Gastrocnemius medialis (tissue), 4 donors: ENCODE measurements around the gene GPM6B.

Experiments used
- POLR2A ChIP-seq, 2 donors: fragments of 450-650 bp; IDR thresholded peaks; one replicate each; pipeline ENCODE4 v1.6.1; 2017; ENCODE audit warnings: antibody characterized with exemption in 2 of 2, mild to moderate bottlenecking in 2 of 2, moderate library complexity in 2 of 2
- TF ChIP-seq, protein P1 (sequence below), 5 experiments: fragments of 450-650 bp in 3 of 5; fragments of 200-600 bp in 2 of 5; sonication (generic) in 2 of 5; IDR thresholded peaks in 4 of 5; conservative IDR thresholded peaks in 1 of 5; 1 replicate in 4 of 5; 2 replicates in 1 of 5; pipeline ENCODE4 v1.5.1; 2016 to 2019; ENCODE audit warnings: antibody characterized with exemption in 5 of 5, mild to moderate bottlenecking in 3 of 5, moderate library complexity in 3 of 5

DNA sequence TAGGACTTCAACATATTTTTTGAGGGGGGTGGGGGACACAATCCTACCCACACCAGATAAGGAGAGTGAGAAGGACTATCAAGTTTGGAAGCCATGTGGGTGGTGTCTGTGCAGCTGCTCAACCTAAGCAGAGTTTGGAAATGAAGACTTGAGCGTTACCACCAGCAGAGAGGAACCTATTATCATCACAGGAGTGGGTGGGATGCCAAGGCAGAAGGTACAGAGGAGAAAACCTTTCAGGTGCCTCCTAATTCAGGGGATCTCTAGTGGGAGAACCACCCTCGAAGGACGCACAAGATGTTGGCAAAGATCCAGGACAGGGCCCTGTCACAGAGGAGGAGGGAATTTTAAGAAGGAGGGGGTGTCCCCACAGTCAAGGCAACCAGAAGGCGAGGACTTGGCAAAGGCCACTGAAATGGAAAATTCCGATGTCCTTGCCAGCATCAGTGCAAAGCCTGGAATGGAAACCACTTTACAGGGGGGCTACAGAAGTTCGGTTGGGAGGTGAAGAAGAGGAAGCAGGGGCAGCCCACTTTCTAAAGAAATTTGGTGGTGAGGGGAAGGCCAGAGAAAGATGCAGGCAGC lies 8.4 kb upstream of the GPM6B start:
- TF ChIP-seq POLR2A (IDR thresholded peaks at IDR 0.05) = no peak
- TF ChIP-seq, protein P1, sequence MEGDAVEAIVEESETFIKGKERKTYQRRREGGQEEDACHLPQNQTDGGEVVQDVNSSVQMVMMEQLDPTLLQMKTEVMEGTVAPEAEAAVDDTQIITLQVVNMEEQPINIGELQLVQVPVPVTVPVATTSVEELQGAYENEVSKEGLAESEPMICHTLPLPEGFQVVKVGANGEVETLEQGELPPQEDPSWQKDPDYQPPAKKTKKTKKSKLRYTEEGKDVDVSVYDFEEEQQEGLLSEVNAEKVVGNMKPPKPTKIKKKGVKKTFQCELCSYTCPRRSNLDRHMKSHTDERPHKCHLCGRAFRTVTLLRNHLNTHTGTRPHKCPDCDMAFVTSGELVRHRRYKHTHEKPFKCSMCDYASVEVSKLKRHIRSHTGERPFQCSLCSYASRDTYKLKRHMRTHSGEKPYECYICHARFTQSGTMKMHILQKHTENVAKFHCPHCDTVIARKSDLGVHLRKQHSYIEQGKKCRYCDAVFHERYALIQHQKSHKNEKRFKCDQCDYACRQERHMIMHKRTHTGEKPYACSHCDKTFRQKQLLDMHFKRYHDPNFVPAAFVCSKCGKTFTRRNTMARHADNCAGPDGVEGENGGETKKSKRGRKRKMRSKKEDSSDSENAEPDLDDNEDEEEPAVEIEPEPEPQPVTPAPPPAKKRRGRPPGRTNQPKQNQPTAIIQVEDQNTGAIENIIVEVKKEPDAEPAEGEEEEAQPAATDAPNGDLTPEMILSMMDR (IDR thresholded peaks at IDR 0.05 in 4 of 5, conservative IDR thresholded peaks at IDR 0.05 in 1 of 5) = no peak
